Right lobe of liver (tissue), 4 donors: ENCODE measurements around the gene HOXD11.

Experiments used
- POLR2A ChIP-seq: fragments of 450-650 bp; IDR thresholded peaks from one replicate; pipeline ENCODE4 v1.6.1; 2017; ENCODE audit warnings: antibody characterized with exemption, mild to moderate bottlenecking
- TF ChIP-seq, protein P1 (sequence below), 4 donors: fragments of 200-600 bp in 3 of 4; fragments of 450-650 bp in 1 of 4; IDR thresholded peaks; one replicate each; pipeline versions ENCODE4 v1.5.1 to v1.8.0; 2016 to 2022; ENCODE audit warnings: antibody characterized with exemption in 4 of 4, mild to moderate bottlenecking in 2 of 4
- donor health status: DM: no; HTN: no; CAD: no.
- donor health status: DM: no; HTN: no; CAD: no.
- donor health status: DM: no; HTN: yes; CAD: no.

DNA sequence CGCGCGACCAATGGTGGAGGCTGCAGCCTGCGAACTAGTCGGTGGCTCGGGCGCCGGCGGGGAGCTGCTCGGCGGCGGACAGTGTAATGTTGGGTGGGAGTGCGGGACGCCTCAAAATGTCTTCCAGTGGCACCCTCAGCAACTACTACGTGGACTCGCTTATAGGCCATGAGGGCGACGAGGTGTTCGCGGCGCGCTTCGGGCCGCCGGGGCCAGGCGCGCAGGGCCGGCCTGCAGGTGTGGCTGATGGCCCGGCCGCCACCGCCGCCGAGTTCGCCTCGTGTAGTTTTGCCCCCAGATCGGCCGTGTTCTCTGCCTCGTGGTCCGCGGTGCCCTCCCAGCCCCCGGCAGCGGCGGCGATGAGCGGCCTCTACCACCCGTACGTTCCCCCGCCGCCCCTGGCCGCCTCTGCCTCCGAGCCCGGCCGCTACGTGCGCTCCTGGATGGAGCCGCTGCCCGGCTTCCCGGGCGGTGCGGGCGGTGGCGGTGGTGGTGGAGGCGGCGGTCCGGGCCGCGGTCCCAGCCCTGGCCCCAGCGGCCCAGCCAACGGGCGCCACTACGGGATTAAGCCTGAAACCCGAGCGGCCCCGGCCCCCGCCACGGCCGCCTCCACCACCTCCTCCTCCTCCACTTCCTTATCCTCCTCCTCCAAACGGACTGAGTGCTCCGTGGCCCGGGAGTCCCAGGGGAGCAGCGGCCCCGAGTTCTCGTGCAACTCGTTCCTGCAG, 15.8 kb downstream of the HOXD11 start, which contains the start of gene HOXD9:
- TF ChIP-seq, protein P1, sequence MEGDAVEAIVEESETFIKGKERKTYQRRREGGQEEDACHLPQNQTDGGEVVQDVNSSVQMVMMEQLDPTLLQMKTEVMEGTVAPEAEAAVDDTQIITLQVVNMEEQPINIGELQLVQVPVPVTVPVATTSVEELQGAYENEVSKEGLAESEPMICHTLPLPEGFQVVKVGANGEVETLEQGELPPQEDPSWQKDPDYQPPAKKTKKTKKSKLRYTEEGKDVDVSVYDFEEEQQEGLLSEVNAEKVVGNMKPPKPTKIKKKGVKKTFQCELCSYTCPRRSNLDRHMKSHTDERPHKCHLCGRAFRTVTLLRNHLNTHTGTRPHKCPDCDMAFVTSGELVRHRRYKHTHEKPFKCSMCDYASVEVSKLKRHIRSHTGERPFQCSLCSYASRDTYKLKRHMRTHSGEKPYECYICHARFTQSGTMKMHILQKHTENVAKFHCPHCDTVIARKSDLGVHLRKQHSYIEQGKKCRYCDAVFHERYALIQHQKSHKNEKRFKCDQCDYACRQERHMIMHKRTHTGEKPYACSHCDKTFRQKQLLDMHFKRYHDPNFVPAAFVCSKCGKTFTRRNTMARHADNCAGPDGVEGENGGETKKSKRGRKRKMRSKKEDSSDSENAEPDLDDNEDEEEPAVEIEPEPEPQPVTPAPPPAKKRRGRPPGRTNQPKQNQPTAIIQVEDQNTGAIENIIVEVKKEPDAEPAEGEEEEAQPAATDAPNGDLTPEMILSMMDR (IDR thresholded peaks at IDR 0.05) = no peak
- TF ChIP-seq POLR2A = no peak
